GM18507 (cell line): ENCODE measurements around the gene ADARB1.
"Not testable (repeated sequence)": the region's sequence is repeated elsewhere in the genome, so short reads cannot be mapped to it uniquely, and the experiment has no call there.

Source experiments
- DNase-seq: peaks from one replicate; pipeline ENCODE4 v3.0.0; 2011; ENCODE audit warnings: low read depth; ENCODE audit not compliant: insufficient read length; ENCODE audit errors: extremely low spot score
- FAIRE-seq: peaks from 2 replicates; lab custom pipeline; 2011; peaks lifted over from hg19 to GRCh38; lab: Jason Lieb, UNC

Gene ADARB1

GRCh38 chr21:45126983-45127382 lies 52.6 kb downstream of the ADARB1 start:
- FAIRE-seq (no peak), DNase-seq (no peak)

GRCh38 chr21:45127937-45128336 lies 53.6 kb downstream of the ADARB1 start:
- FAIRE-seq (no peak), DNase-seq (no peak)

DNA sequence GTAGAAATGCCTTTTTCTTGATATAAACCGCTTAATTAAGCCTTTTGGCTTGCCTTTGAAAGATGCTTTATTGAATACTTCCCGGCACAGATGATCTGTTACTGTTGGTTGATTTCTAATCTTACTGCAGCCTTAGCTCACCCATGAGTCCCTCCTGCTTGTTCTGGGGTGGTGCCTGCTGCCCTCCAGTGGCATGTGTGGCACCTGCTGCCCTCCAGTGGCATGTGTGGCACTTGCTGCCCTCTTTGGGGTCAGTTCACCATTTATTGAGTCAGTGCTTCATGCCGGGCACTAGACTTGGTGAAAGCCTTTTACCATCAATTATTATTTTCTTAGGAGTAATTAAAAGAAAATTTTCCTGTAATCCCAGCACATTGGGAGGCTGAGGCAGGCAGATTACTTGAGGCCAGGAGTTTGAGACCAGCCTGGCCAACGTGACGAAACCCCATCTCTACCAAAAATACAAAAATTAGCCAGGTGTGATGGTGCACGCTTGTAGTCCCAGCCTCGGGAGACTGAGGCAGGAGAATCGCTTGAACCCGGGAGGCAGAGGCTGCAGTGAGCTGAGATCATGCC lies 54.3 kb downstream of the ADARB1 start:
- DNase-seq, result peak; percentile 30
- FAIRE-seq, result peak; percentile 77

DNA sequence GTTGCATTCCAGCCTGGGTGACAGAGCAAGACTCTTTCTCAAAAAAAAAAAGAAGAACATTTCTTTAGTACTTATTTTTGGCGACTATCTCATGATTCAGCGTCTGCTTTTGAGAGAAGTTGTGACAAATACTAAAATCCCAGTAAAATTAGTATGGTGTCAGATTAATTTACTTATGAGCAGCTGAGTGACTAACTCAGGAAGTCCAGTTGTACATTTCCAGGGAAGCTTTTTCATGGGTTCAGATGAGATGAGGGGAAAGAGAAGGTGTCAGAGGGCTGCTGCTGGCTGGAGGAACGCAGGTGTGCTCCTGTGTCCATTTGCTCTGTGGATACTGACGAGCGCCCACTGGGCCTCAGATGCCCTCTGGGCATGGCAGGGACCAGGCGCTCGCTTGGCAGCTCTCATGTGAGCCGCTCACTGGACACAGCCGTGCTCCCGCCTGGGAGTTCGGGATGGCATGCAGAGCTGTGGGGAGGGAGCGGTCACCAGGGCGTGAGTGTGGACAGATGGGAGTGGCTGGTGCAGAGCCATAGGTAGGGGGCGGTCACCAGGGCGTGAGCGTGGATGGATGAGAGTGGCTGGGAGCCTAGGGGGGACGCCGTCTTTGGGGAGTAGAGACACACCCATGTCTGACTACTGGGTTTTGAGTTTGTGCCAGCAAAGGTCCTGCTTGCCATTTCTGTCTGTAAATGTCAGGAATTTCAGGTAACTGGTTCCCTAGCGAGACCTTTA lies 55.0 kb downstream of the ADARB1 start:
- DNase-seq (no peak), FAIRE-seq (no peak)

DNA sequence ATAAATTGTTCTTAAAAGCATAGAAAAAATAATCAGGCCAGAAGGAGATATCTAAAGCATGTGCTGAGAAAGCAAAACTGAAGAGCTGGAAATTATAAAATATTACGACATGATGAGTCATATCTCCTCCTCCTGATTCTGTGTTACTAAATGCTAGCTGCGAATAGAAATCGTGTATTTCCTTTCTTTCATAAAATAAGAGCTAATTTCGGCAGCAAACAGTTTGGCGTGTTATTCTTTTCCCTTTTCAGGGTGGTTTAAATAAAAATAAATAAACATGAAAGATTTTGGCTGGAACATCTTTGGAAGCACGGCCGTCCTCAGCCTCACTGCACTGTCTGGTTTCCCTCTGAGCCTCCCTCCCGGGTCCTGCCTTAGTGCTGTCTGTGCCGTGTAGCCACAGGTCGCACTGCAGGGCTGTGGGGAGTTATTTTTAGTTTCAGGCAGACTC lies 56.0 kb downstream of the ADARB1 start:
- DNase-seq (no peak), FAIRE-seq (no peak)

GRCh38 chr21:45131537-45131999 lies 57.2 kb downstream of the ADARB1 start:
- FAIRE-seq (no peak), DNase-seq (no peak)

DNA sequence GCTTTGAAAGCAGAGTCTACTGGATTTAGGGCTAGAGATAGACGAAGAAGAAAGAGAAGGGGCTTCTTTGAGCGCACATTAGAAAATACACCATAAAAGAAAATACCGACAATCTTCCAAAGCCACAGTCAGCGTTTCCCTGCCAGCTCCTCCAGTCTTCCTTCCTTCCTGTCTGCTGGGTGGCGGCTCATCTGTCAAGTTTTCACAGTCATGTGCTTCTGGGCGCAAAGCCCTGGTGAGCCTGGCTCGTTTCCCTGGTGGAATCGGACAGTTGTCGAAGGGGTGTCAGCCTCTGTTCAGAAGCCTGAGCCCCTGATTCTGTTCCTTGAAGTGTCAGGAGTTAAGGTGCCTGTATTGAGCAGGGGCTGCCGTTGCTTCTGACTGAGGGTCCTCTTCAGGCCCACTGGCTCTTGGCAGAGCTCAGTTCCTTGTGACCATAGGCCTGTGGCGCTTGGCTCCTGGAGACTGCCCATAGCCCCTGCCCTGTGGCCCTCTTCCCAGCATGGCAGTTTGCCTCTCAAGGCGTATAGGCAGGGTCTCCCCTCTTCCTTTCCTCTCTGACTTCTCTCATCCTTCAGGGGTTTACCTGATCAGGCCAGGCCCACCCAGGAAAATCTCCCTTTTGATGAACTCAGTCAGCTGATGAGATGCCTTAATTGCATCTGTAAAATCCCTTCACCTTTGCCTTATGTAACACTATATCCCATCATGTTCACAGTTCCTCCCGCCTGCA lies 58.6 kb downstream of the ADARB1 start:
- DNase-seq (no peak), FAIRE-seq (no peak)

DNA sequence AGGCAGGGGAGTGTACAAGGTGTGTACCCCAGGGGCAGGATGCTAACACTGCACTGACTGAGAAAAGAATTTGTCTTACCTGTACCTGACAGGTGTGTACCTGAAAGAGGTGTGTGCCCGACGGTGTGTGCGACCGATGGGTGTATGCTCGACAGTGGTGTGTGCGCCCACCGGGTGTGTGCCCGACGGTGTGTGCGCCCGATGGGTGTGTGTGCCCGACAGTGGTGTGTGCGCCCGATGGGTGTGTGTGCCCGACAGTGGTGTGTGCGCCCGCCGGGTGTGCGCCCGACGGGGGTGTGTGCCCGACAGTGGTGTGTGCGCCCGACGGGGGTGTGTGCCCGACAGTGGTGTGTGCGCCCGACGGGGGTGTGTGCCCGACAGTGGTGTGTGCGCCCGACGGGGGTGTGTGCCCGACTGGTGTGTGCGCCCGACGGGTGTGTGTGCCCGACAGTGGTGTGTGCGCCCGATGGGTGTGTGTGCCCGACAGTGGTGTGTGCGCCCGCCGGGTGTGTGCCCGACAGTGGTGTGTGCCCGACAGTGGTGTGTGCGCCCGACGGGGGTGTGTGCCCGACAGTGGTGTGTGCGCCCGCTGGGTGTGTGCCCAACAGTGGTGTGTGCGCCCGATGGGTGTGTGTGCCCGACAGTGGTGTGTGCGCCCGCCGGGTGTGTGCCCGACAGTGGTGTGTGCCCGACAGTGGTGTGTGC lies 59.3 kb downstream of the ADARB1 start:
- not testable (repeated sequence) for FAIRE-seq, DNase-seq

GRCh38 chr21:45134279-45135076 lies 60.1 kb downstream of the ADARB1 start:
- no peak for FAIRE-seq

GRCh38 chr21:45135122-45135521 lies 60.7 kb downstream of the ADARB1 start:
- FAIRE-seq (no peak), DNase-seq (no peak)

More at GRCh38 chr21:45134279-45135076, 60.1 kb downstream of the ADARB1 start:
- no peak for DNase-seq

DNA sequence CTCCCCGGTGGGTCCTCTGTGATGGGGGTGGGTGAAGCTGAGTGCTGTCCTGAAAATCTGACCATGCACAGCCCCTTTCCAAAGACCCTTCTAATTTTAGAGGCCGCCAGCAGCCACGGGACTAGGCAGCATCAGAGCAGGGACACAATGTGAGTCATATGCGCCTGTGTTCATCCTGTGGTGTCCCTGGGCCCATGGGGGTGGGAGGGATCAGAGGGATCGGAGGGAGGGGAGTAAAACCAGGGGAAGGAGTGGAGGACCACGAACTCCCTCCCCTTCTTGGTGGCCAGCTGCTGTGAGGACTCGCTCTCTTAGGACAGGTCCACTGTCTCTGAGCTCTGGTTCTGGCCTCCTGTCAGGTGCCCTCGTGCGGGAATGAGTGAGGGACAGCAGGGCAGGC lies 61.5 kb downstream of the ADARB1 start:
- FAIRE-seq, result no peak
- DNase-seq, result no peak

GRCh38 chr21:45136500-45136899 lies 62.1 kb downstream of the ADARB1 start:
- FAIRE-seq, result no peak
- DNase-seq, result no peak

- peak; percentile 69 for FAIRE-seq
- DNase-seq, result peak; percentile 57
These were observed 62.7 kb downstream of the ADARB1 start for GRCh38 chr21:45136927-45137611.

DNA sequence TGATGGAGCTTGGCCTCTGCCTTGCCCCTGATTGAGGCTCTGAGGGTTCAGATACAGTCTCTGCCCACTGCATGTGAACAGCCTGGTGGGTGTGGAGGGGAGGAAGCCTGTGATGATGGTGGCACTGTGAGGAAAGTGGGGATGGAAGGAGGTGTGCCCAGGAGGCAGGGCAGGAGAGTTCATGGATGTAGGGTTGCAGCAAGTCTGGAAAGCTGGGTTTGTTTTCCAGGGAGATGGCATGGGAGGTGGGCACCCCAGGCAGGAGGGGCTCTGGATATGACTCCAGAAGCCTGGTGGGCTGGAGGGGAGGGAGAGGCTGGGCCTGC lies 63.2 kb downstream of the ADARB1 start:
- DNase-seq (no peak), FAIRE-seq (no peak)

- FAIRE-seq (no peak), DNase-seq (peak; percentile 22)
These were observed 64.0 kb downstream of the ADARB1 start for GRCh38 chr21:45138199-45139002.

DNA sequence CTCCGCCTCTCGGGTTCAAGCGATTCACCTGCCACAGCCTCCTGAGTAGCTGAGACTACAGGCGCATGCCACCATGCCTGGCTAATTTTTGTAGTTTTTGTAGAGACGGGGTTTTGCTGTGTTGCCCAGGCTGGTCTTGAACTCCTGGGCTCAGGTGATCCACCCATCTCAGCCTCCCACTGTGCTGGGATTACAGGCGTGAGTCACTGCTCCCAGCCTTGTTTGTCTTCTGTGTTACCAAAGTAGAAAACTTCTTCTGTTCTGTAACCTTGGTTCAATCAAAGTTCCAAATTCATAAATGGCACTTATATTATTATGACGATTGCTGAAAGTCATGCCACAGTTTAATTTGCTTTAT lies 64.6 kb downstream of the ADARB1 start:
- not testable (repeated sequence) for FAIRE-seq, DNase-seq

- FAIRE-seq, result no peak
- no peak for DNase-seq
These were observed 65.1 kb downstream of the ADARB1 start for GRCh38 chr21:45139473-45139872.

DNA sequence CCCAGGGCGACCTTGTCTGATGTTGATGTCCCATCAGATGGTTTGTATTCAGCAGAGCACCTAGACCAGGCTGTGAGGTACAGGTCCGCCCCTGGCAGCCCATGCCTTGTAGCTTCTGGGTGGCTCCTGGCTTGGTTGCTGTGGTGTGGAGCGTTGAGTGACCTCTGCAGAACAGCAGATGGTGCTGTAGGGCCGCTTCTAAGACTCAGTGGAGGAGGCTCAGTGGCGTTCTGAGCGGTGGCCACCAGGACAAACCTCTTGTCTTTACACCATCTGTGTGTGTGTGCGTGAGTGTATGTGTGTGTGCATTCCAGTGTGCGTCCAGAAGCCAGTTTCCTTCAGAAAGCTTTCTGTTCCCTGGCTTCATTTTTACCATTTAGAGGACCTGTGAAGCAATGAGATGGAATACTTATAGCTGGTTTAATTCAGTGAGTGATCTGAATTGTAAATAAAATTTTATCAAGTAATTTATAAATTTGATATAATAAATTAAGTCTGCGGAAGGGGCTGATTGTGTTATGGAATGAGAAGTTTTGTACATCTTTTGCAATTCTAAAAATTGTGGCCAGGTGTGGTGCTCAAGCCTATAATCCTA lies 66.1 kb downstream of the ADARB1 start:
- DNase-seq (peak; percentile 52), FAIRE-seq (peak; percentile 86)
